Natural killer cell (primary cell): ENCODE data around the gene OSBPL9. TPM values are rescaled to one million over a fixed set of nuclear protein-coding genes. Genes with fewer than 3 reads are reported as not detected.

Experiments used
- ATAC-seq, 3 donors: fragments of 150-1000 bp in 2 of 3; fragments of 200-7000 bp in 1 of 3; cut with Tn5 transposase; 1 replicate in 1 of 3; 2 replicates in 2 of 3; pipeline ENCODE4 v1.10.0; 2021; ENCODE audit warnings: mild to moderate bottlenecking in 2 of 3, moderate library complexity in 2 of 3
- DNase-seq, 2 donors: peaks; one replicate each; pipeline versions ENCODE4 v3.0.0 to v3.0.0-alpha.2; 2013 to 2021; ENCODE audit warnings: mixed read lengths in 1 of 2
- H3K27ac ChIP-seq: one replicate; pipeline ENCODE4 v1.5.1; 2013; ENCODE audit warnings: mild to moderate bottlenecking, low read length
- H3K27me3 ChIP-seq: one replicate; pipeline ENCODE4 v1.6.1; 2013; ENCODE audit warnings: low read length; ENCODE audit not compliant: control insufficient read depth, insufficient read depth
- H3K36me3 ChIP-seq: one replicate; pipeline ENCODE4 v1.6.1; 2013; ENCODE audit warnings: low read length; ENCODE audit not compliant: control insufficient read depth, insufficient read depth
- H3K4me1 ChIP-seq: one replicate; pipeline ENCODE4 v1.6.1; 2013; ENCODE audit warnings: low read length; ENCODE audit not compliant: control insufficient read depth, insufficient read depth
- H3K4me3 ChIP-seq: one replicate; pipeline ENCODE4 v1.5.1; 2013; ENCODE audit warnings: low read length
- H3K9me3 ChIP-seq: one replicate; pipeline ENCODE4 v1.6.1; 2013; ENCODE audit warnings: low read length; ENCODE audit not compliant: control insufficient read depth, insufficient read depth
- H3K27ac Mint-ChIP-seq, 2 donors: one replicate each; pipeline ENCODE4 v1.8.0; 2022; ENCODE audit warnings: mild to moderate bottlenecking in 2 of 2, mixed read lengths in 2 of 2, moderate library complexity in 1 of 2
- H3K27me3 Mint-ChIP-seq, 2 donors: one replicate each; pipeline ENCODE4 v1.8.0; 2022; ENCODE audit warnings: low read depth in 2 of 2, mixed read lengths in 2 of 2
- H3K36me3 Mint-ChIP-seq: one replicate; pipeline ENCODE4 v1.8.0; 2022; ENCODE audit warnings: mixed read lengths
- H3K4me1 Mint-ChIP-seq, 2 donors: one replicate each; pipeline ENCODE4 v1.8.0; 2022; ENCODE audit warnings: mixed read lengths in 2 of 2
- H3K4me3 Mint-ChIP-seq: one replicate; pipeline ENCODE4 v1.8.0; 2022; ENCODE audit warnings: mild to moderate bottlenecking, moderate library complexity, mixed read lengths
- H3K9me3 Mint-ChIP-seq, 2 donors: one replicate each; pipeline ENCODE4 v1.8.0; 2022; ENCODE audit warnings: mixed read lengths in 2 of 2
- CTCF ChIP-seq: fragments of 200-600 bp; IDR thresholded peaks from one replicate; pipeline ENCODE4 v1.8.0; 2022; ENCODE audit warnings: antibody characterized with exemption
- WGBS: methylation state at CpG from one replicate; pipeline ENCODE4 v1.1.7; 2013; ENCODE audit warnings: missing lambda C conversion rate; ENCODE audit not compliant: insufficient coverage; 5-methylcytosine and 5-hydroxymethylcytosine counted together
- intact Hi-C: fragments of 100-400 bp; cut with micrococcal nuclease; formaldehyde crosslinking; loops from one replicate; pipeline ENCODE4 v1.14.2; 2022
- total RNA-seq, 4 donors: library from RNA; stranded (reverse); fragments of 120-200 nt in 1 of 4; gene quantifications; one replicate each; pipeline versions ENCODE4 v1.2.3 to v1.2.4, GENCODE V29; 2013 to 2022

Gene OSBPL9
- total RNA-seq, 3 donors from 2014 or later (not counting 1 experiment from before 2014, with no cell fraction given) = 53.0 to 72.6 (median 62.0) TPM

DNA sequence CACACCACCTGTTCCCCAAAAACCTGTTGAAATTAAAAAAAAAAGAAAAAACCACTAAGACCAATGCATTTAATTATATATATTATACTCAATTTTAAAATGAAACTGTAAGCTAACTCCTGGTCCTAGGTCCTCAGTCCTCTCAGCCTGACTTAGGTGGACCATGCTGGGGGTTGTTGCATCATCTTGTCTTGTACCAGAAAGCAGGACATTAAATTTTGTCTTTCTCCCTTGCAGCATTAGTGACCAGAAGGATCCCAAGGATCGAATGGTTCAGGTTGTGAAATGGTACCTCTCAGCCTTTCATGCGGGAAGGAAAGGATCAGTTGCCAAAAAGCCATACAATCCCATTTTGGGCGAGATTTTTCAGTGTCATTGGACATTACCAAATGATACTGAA lies 164.0 kb downstream of the OSBPL9 start:
- TF ChIP-seq CTCF = no peak
- peak overlapping the region in 1 of 2 donors; percentile 1 for H3K27ac Mint-ChIP-seq
- ATAC-seq (no peak), DNase-seq (no peak)
- Histone ChIP-seq H3K36me3 (peaks cover 38% of the 10 kb centered on the region), H3K27me3 (no peaks in the 10 kb centered on the region), H3K4me1 (no peaks in the 10 kb centered on the region), H3K9me3 (no peaks in the 10 kb centered on the region), H3K4me3 (no peak overlapping the region), H3K27ac (no peak overlapping the region)
- WGBS = 100% methylated on average over 3 of the region's 3 CpGs
- H3K9me3 Mint-ChIP-seq = no peaks in the 10 kb centered on the region
- peaks cover 0 to 3% of the 10 kb centered on the region in 2 donors for H3K4me1 Mint-ChIP-seq
- H3K27me3 Mint-ChIP-seq = no peaks in the 10 kb centered on the region
- H3K36me3 Mint-ChIP-seq = peaks cover 12% of the 10 kb centered on the region
- intact Hi-C loops = no loop called here
- H3K4me3 Mint-ChIP-seq = no peak overlapping the region

DNA sequence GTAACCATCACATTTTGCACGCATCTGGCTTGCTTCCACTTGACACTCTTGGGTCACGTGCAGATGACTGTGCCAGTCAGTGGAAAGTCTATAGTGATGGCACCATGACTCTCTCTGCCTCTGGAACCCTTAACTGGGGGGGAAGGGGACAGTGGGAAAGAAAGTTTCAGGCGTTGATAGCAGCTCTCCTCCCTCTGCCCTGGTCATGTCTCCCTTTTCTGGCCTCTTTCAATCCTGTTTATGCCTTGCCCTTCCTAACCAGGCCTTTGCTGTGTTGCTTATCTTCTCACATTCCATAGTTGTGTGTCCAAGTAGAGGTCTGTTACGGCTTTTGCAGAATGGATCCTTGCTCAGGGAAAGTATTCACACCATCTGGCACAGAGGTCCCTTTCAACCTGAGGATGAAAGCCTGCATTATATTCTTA lies 168.1 kb downstream of the OSBPL9 start:
- no peak overlapping the region for H3K4me3 Mint-ChIP-seq
- peaks cover 33% of the 10 kb centered on the region for H3K36me3 Mint-ChIP-seq

GRCh38 chr1:51788938-51789337 lies 172.0 kb downstream of the OSBPL9 start:
- intact Hi-C loops = no loop called here
- Mint-ChIP-seq H3K27ac (peak overlapping the region; percentile 47 to 79), H3K27me3 (no peaks in the 10 kb centered on the region), H3K36me3 (peaks cover 26% of the 10 kb centered on the region), H3K4me3 (no peak overlapping the region), H3K4me1 (no peaks in the 10 kb centered on the region), H3K9me3 (no peaks in the 10 kb centered on the region)
- H3K27ac ChIP-seq = no peak overlapping the region
- DNase-seq (no peak), ATAC-seq (no peak)
- peaks cover 95% of the 10 kb centered on the region for H3K36me3 ChIP-seq
- no peak overlapping the region for H3K4me3 ChIP-seq
- WGBS = 100% methylated on average over 1 of the region's 2 CpGs
- H3K27me3 ChIP-seq = no peaks in the 10 kb centered on the region
- no peaks in the 10 kb centered on the region for H3K4me1 ChIP-seq
- no peak for TF ChIP-seq CTCF
- no peaks in the 10 kb centered on the region for H3K9me3 ChIP-seq

More for the DNA sequence above, 168.1 kb downstream of the OSBPL9 start:
- Histone ChIP-seq H3K27ac (no peak overlapping the region), H3K4me3 (no peak overlapping the region), H3K4me1 (no peaks in the 10 kb centered on the region), H3K36me3 (peaks cover 75% of the 10 kb centered on the region), H3K9me3 (no peaks in the 10 kb centered on the region), H3K27me3 (no peaks in the 10 kb centered on the region)
- WGBS = 99% methylated on average over 4 of the region's 4 CpGs
- no peak for TF ChIP-seq CTCF
- H3K4me1 Mint-ChIP-seq = no peaks in the 10 kb centered on the region
- ATAC-seq (no peak), DNase-seq (no peak)
- H3K27me3 Mint-ChIP-seq = no peaks in the 10 kb centered on the region
- no peaks in the 10 kb centered on the region for H3K9me3 Mint-ChIP-seq
- peak overlapping the region in 1 of 2 donors; percentile 53 for H3K27ac Mint-ChIP-seq
- intact Hi-C loops = no loop called here

DNA sequence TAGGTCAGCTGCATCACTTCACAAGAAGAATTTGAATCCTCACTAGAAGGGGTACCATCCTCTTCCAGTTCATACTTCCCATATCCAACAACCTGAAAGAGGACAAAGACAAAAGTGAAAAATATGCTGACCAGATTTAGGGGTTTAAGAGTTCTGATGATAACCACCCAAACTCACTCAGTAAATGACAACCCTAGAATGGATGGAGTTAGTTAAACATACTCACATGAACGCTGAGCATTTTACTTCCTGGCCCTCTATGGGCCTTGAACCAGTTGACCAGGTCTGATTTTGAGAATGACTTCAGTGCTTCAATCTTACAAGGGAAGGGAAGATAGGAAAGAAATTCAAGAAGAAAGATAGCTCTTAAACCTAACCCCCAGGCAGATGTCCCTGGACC lies 172.4 kb downstream of the OSBPL9 start:
- no peaks in the 10 kb centered on the region for H3K27me3 ChIP-seq
- Mint-ChIP-seq H3K4me3 (no peak overlapping the region), H3K4me1 (no peaks in the 10 kb centered on the region), H3K27ac (peak overlapping the region; percentile 47 to 79), H3K36me3 (peaks cover 30% of the 10 kb centered on the region), H3K27me3 (no peaks in the 10 kb centered on the region), H3K9me3 (no peaks in the 10 kb centered on the region)
- no peaks in the 10 kb centered on the region for H3K9me3 ChIP-seq
- DNase-seq (no peak), ATAC-seq (no peak)
- H3K27ac ChIP-seq = no peak overlapping the region
- no peak overlapping the region for H3K4me3 ChIP-seq
- peaks cover 95% of the 10 kb centered on the region for H3K36me3 ChIP-seq
- no peak for TF ChIP-seq CTCF
- H3K4me1 ChIP-seq = no peaks in the 10 kb centered on the region
- WGBS = 100% methylated on average over 1 of the region's 1 CpG
- intact Hi-C loops = no loop called here
